Ectodermal cell (in vitro differentiated cells): ENCODE measurements around the gene NUAK2.

ENCODE experiments used
- H3K27ac ChIP-seq: 2 replicates; pipeline ENCODE4 v1.7.0; 2013; ENCODE audit warnings: mild to moderate bottlenecking, low read depth, low read length; ENCODE audit not compliant: insufficient read depth, poor library complexity, severe bottlenecking
- H3K27me3 ChIP-seq: 2 replicates; pipeline ENCODE4 v1.7.0; 2013; ENCODE audit warnings: mild to moderate bottlenecking, low read length; ENCODE audit not compliant: insufficient read depth, control insufficient read depth, poor library complexity, severe bottlenecking
- H3K36me3 ChIP-seq: one replicate; pipeline ENCODE4 v1.7.0; 2013; ENCODE audit warnings: low read length; ENCODE audit not compliant: control insufficient read depth, insufficient read depth
- H3K4me1 ChIP-seq: one replicate; pipeline ENCODE4 v1.7.0; 2013; ENCODE audit warnings: low read length; ENCODE audit not compliant: control insufficient read depth, insufficient read depth
- H3K4me3 ChIP-seq: 2 replicates; pipeline ENCODE4 v1.7.0; 2013; ENCODE audit warnings: low read depth, low read length, control low read depth; ENCODE audit not compliant: insufficient read depth
- H3K9me3 ChIP-seq: 2 replicates; pipeline ENCODE4 v1.7.0; 2013; ENCODE audit warnings: mild to moderate bottlenecking, low read length, moderate library complexity; ENCODE audit not compliant: control insufficient read depth
- WGBS, 2 experiments: methylation state at CpG; one replicate each; pipeline ENCODE4 v1.1.7; 2013; ENCODE audit warnings: missing lambda C conversion rate in 2 of 2; 5-methylcytosine and 5-hydroxymethylcytosine counted together

Gene NUAK2

GRCh38 chr1:205319081-205320018 lies 2.2 kb downstream of the NUAK2 start:
- H3K27ac ChIP-seq = no peak overlapping the region
- H3K36me3 ChIP-seq = no peaks in the 10 kb centered on the region
- H3K4me1 ChIP-seq = peaks cover 45% of the 10 kb centered on the region
- H3K27me3 ChIP-seq = no peaks in the 10 kb centered on the region
- 55 to 59% methylated on average over 6 of the region's 6 CpGs for WGBS, 2 experiments
- H3K4me3 ChIP-seq = peak overlapping the region; percentile 91
- H3K9me3 ChIP-seq = no peaks in the 10 kb centered on the region

DNA sequence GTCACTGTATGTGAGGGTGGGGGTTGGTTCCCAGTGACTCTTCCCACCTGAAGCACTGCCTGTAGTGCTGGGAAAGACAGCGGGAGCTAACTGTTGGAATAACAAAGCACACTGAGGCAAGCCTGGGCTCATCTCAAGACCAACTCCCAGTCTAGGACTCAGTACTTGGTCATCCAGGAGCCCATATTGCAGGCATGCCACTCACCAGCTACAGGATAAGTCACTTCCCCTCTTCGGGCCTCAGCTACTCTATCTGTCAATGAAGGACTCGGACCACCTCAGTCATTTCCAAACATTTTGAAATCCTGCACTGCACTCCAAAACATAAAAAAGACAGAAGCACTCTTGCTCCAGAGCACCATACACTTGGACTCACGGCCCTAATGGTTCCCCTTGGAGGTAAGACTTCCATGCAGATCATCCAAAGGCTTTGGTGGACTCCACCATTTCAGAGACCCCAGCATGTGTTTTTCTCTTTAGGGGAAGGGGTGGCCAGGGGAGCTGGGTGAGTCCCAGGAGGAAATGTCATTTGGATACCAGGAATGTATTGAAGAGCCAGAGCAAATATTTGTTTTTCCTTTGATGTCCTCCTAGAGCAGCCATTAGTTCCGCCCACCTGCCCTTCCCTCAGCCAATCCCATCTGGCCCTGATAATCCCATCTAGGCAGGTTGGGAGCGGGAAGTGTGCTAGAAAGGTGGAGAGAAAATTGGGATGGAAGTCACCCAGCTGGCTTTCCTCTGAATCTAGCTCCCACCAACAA lies 3.1 kb downstream of the NUAK2 start:
- Histone ChIP-seq H3K27ac (no peak overlapping the region), H3K4me1 (peaks cover 48% of the 10 kb centered on the region), H3K9me3 (no peaks in the 10 kb centered on the region), H3K36me3 (no peaks in the 10 kb centered on the region), H3K27me3 (no peaks in the 10 kb centered on the region), H3K4me3 (peak overlapping the region; percentile 91)
- WGBS, 2 experiments = 72 to 78% methylated on average over 5 to 6 of the region's 6 CpGs

DNA sequence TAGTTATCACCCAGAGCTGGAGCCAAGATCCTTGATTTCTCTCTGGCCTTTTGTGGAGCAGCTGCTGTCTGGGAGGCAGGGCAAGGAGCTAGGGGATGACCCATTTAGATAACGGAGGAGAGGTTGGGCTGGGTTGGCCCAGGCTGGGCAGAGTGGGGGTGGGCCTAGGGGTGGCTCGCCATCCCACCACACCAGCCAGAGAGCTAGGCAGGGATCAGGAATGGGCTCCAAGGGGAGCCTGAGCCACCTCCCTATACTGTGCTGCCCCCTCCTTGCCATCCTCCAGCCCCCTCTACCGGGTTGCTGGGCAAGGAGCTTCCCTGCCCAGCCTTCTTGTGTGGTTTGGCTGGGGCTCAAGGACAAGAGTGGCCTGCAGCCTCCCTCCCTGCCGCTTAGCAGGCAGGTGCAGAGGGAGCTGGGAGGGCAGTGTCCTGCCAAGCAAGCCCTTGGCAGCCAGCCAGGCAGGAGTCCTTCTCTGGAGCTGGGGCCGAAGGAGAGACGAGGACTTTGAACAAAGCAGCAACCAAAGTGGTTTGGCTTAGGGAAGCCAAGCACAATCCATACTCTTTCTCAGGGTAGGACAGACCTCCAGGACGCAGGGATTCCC lies 4.1 kb downstream of the NUAK2 start:
- Histone ChIP-seq H3K4me1 (peaks cover 58% of the 10 kb centered on the region), H3K27me3 (no peaks in the 10 kb centered on the region), H3K27ac (peak overlapping the region; percentile 57), H3K9me3 (no peaks in the 10 kb centered on the region), H3K4me3 (peak overlapping the region; percentile 91), H3K36me3 (peaks cover 2% of the 10 kb centered on the region)
- WGBS, 2 experiments = 56 to 57% methylated on average over 7 of the region's 7 CpGs

GRCh38 chr1:205316161-205316566 lies 5.4 kb downstream of the NUAK2 start:
- H3K4me3 ChIP-seq = peak overlapping the region; percentile 91
- H3K27me3 ChIP-seq = no peaks in the 10 kb centered on the region
- no peaks in the 10 kb centered on the region for H3K9me3 ChIP-seq
- H3K27ac ChIP-seq = peak overlapping the region; percentile 27
- H3K36me3 ChIP-seq = peaks cover 15% of the 10 kb centered on the region
- WGBS, 2 experiments = 69 to 73% methylated on average over 2 of the region's 2 CpGs
- H3K4me1 ChIP-seq = peaks cover 70% of the 10 kb centered on the region

- peaks cover 76% of the 10 kb centered on the region for H3K4me1 ChIP-seq
- 69% methylated on average over 5 of the region's 5 CpGs for WGBS, 2 experiments
These were observed 6.4 kb downstream of the NUAK2 start for GRCh38 chr1:205315008-205315618.

DNA sequence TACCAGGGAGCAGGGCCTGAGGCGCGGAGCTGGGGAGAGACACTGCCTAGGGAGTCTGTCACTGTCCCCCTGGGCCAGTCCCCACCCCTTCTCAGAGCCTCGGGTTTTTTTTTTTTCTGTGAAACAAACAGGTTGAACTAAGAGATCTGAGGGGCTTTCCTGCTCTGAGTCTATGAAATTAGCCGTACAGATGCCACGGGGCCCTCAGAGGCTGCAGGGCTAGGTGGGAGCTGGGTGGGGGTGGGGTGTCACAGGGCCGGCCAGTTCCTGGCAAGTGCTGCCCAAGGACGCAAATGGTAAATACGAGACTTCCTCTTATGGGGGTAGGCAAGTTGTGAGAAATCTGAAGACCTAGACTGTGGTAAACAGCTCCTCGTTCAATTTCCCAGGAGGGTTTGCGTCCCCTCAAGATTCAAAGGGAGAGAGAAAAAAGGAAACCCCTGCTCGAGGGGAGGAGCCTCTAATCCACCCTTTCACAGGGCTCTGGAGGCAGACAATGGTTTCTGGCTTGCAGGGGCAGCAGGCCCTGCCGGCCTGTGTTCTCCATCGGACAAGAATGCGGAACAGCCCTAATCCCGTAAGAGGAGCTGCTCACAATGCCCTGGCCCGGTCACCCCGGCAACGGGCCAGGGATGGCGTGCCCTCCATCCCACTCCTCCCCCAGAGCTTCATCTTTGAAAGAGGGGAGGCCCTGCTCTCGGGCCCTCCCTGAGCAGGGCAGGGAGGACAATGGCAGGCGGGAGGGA lies 7.8 kb downstream of the NUAK2 start:
- 1% methylated on average over 21 of the region's 21 CpGs for WGBS, 2 experiments
- Histone ChIP-seq H3K4me3 (peak overlapping the region; percentile 27), H3K9me3 (no peaks in the 10 kb centered on the region), H3K27me3 (no peaks in the 10 kb centered on the region), H3K4me1 (peaks cover 75% of the 10 kb centered on the region), H3K27ac (peak overlapping the region; percentile 99), H3K36me3 (peaks cover 38% of the 10 kb centered on the region)

More at GRCh38 chr1:205315008-205315618, 6.4 kb downstream of the NUAK2 start:
- no peaks in the 10 kb centered on the region for H3K9me3 ChIP-seq
- H3K36me3 ChIP-seq = peaks cover 25% of the 10 kb centered on the region
- no peaks in the 10 kb centered on the region for H3K27me3 ChIP-seq
- no peak overlapping the region for H3K4me3 ChIP-seq
- peak overlapping the region; percentile 99 for H3K27ac ChIP-seq

- 39 to 41% methylated on average over 9 of the region's 10 CpGs for WGBS, 2 experiments
- peaks cover 45% of the 10 kb centered on the region for H3K36me3 ChIP-seq
These were observed 8.5 kb downstream of the NUAK2 start for GRCh38 chr1:205312866-205313562.

DNA sequence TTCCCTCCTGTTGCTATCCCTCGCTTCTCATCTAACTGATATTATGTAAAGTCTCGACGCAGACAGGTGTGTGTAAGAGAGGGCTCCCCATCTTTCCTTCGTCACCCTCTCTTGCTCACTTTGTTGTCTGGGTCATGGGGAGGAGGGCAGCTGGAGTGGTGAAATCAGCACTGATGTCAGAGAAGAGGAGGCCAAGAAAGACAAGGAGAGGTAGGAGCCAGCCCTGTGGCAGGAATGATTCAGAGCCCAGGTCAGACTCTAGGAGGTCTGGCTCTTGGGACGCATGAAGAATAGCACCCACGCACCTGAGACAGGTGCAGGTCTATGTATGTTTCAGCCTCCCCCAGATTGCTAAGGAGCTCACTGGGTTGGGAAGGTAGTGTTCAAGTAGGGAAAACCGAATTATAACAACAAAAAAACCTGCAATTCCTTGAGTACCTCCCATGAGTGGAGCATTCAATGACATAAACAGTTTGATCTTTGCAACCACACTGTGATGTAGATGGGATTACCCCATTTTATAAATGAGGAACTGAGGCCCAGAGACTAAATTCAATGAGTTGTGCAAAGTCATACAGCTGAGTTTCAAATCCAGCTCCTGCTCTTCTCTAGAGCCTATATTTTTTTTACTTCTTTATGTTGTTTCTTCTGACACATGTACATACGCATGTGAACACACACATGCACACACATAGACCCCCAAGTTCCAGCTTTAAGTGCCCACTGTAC lies 10.4 kb downstream of the NUAK2 start:
- H3K27ac ChIP-seq = no peak overlapping the region
- no peak overlapping the region for H3K4me3 ChIP-seq
- no peaks in the 10 kb centered on the region for H3K9me3 ChIP-seq
- H3K4me1 ChIP-seq = peaks cover 53% of the 10 kb centered on the region
- 97% methylated on average over 7 to 8 of the region's 8 CpGs for WGBS, 2 experiments
- peaks cover 64% of the 10 kb centered on the region for H3K36me3 ChIP-seq
- no peaks in the 10 kb centered on the region for H3K27me3 ChIP-seq

More at GRCh38 chr1:205312866-205313562, 8.5 kb downstream of the NUAK2 start:
- Histone ChIP-seq H3K4me1 (peaks cover 68% of the 10 kb centered on the region), H3K4me3 (peak overlapping the region; percentile 27), H3K27me3 (no peaks in the 10 kb centered on the region), H3K27ac (peak overlapping the region; percentile 99), H3K9me3 (no peaks in the 10 kb centered on the region)
